Activated naive CD4-positive, alpha-beta T cell treated with anti-CD3 and anti-CD28 coated beads, Interleukin-2, amount 50 U/mL, for 16 hours (primary cell): ENCODE data around the gene PAN3.

Experiments used
- DNase-seq: peaks from one replicate; pipeline ENCODE4 v3.0.0-alpha.2; 2020

PAN3 gene

DNA sequence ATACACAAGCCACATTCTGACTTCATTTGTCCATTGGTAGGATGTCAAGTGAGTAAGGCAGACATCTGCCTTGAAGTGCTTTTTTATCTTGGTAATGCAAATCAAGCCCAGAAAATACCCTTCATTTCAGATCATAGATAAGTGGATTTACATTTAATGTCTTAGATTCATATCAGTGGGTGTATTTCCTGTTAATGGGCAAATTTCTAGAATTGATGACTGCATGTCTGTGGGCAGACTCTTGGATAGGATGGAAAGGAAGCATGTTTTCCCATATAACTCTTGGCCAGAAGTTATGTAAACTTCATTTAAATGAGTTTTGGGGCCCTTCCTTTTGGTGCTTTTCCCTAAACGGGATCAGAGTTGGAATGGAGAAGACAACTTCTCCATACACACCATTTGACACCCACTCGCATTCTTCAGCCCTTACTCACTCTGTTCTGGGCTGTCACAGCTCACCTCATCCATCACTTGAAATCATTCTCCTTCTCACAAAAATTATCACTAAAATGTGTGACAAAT, 202.0 kb downstream of the PAN3 start:
- DNase-seq, result no peak

DNA sequence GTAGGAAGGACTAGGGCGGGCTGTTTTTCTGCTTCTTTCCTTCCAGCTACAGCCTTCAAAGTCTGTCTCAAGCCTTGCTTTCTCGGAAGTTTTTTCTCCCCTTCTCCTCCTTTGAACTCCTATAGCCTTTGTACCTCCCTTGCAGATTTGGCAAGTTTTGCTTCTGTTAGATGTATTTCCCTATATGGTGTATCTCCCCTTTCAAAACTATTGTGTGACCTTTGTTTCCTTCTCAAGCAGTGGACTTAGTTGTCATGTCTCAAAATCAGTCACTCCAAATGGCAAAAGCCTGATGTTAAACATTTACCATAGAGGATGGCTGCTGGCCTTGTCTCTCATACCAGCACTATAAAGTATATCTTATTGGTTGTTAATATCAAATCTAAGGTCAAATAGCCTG, 203.9 kb downstream of the PAN3 start:
- no peak for DNase-seq

DNA sequence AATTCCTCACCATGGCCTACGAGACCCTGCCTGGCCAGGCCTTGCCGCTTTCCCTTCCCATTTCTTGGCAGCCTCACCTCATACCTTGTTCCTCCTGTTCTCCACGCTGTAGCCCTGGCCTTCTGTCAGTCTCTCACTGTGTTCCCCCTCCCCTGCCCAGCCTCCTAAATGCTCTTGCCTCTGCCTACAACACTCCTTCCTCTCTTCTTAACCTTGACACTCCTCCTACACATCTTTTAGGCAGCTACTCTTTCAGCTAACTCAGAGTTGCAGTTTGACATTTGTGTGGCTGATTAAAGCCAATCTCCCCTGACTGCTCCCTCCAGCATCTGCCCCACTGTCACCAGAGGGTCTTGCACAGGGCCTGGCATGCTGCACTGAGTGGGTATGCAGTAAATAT, 205.8 kb downstream of the PAN3 start:
- DNase-seq, result no peak
